HG03045 (cell line): ENCODE measurements around the gene COL23A1.

ENCODE experiments used
- ATAC-seq: cut with Tn5 transposase; IDR thresholded peaks from one replicate; pipeline ENCODE4 v1.9.1; 2021; ENCODE audit warnings: mild to moderate bottlenecking, moderate library complexity; ENCODE audit not compliant: unreplicated experiment

The COL23A1 gene

GRCh38 chr5:178428341-178429155, 161.6 kb downstream of the COL23A1 start:
- ATAC-seq = no peak

- no peak for ATAC-seq
Measured at GRCh38 chr5:178427576-178428197, 162.5 kb downstream of the COL23A1 start.

- ATAC-seq = no peak
Measured at GRCh38 chr5:178426326-178427130, 163.7 kb downstream of the COL23A1 start.

- no peak for ATAC-seq
Measured at GRCh38 chr5:178425621-178426068, 164.5 kb downstream of the COL23A1 start.

- no peak for ATAC-seq
Measured at GRCh38 chr5:178424810-178425177, 165.4 kb downstream of the COL23A1 start.

GRCh38 chr5:178423901-178424809, 166.0 kb downstream of the COL23A1 start:
- ATAC-seq = no peak

GRCh38 chr5:178423431-178423830, 166.8 kb downstream of the COL23A1 start:
- no peak for ATAC-seq

GRCh38 chr5:178422400-178422775, 167.8 kb downstream of the COL23A1 start:
- no peak for ATAC-seq

- ATAC-seq = no peak
Measured at GRCh38 chr5:178421699-178422399, 168.3 kb downstream of the COL23A1 start.

GRCh38 chr5:178421128-178421527, 169.1 kb downstream of the COL23A1 start:
- ATAC-seq = no peak

- no peak for ATAC-seq
Measured at GRCh38 chr5:178420354-178420781, 169.8 kb downstream of the COL23A1 start.

GRCh38 chr5:178419651-178420050, 170.5 kb downstream of the COL23A1 start:
- ATAC-seq = no peak

GRCh38 chr5:178419196-178419595, 171.0 kb downstream of the COL23A1 start:
- no peak for ATAC-seq

GRCh38 chr5:178418471-178419010, 171.7 kb downstream of the COL23A1 start:
- ATAC-seq = no peak

- ATAC-seq = no peak
Measured at GRCh38 chr5:178418031-178418430, 172.2 kb downstream of the COL23A1 start.

- ATAC-seq = no peak
Measured at GRCh38 chr5:178417391-178417811, 172.8 kb downstream of the COL23A1 start.

- ATAC-seq = no peak
Measured at GRCh38 chr5:178416919-178417318, 173.3 kb downstream of the COL23A1 start.

GRCh38 chr5:178416206-178416882, 173.8 kb downstream of the COL23A1 start:
- ATAC-seq = no peak

GRCh38 chr5:178415353-178415752, 174.8 kb downstream of the COL23A1 start:
- no peak for ATAC-seq
